ENCODE measurements around the gene DDC.
"Not testable (repeated sequence)": the region's sequence is repeated elsewhere in the genome, so short reads cannot be mapped to it uniquely, and the experiment has no call there.

Gene DDC

GRCh38 chr7:50589364-50589763 lies 24.2 kb upstream of the DDC start:
- in situ Hi-C loops (cut with HindIII; ENCODE audit: low sequenced_read_pairs): loop anchor here (25.0 kb wide), 1 partner anchor 548 kb away; no protein-coding TSS in a partner anchor
- TF ChIP-seq, protein P1, sequence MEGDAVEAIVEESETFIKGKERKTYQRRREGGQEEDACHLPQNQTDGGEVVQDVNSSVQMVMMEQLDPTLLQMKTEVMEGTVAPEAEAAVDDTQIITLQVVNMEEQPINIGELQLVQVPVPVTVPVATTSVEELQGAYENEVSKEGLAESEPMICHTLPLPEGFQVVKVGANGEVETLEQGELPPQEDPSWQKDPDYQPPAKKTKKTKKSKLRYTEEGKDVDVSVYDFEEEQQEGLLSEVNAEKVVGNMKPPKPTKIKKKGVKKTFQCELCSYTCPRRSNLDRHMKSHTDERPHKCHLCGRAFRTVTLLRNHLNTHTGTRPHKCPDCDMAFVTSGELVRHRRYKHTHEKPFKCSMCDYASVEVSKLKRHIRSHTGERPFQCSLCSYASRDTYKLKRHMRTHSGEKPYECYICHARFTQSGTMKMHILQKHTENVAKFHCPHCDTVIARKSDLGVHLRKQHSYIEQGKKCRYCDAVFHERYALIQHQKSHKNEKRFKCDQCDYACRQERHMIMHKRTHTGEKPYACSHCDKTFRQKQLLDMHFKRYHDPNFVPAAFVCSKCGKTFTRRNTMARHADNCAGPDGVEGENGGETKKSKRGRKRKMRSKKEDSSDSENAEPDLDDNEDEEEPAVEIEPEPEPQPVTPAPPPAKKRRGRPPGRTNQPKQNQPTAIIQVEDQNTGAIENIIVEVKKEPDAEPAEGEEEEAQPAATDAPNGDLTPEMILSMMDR (IDR thresholded peaks at IDR 0.05; ENCODE audit: low read depth, low read length, missing control alignments): no peak
- DNase-seq (ENCODE audit: low read depth): no peak
- H3K4me3 ChIP-seq (ENCODE audit: low read depth, low read length): no peak overlapping the region

DNA sequence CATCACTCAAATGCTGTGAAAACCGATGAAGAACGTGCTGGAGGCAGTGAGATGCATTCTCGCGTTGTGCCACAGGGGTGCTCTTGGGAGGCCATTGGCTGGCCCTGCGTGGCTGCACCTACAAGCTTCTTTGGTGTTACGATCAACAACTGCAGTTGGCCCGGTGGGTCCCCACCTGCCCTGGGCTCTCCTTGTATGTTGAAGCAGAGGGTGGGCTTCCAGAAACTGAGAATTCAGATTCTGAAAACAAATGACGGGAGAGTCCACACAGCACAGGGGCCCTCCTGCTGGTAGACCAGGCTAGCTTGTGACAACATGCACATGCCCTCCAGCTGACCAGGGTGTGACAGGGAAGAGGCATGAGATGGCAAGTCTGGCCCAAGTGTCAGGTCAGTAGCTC lies 23.7 kb upstream of the DDC start:
- TF ChIP-seq, protein P1 (IDR thresholded peaks at IDR 0.05; ENCODE audit: low read depth, low read length, missing control alignments): peak; percentile 25
- in situ Hi-C loops (cut with HindIII; ENCODE audit: low sequenced_read_pairs): loop anchor here (25.0 kb wide), 1 partner anchor 548 kb away; no protein-coding TSS in a partner anchor
- no peak overlapping the region for H3K4me3 ChIP-seq (ENCODE audit: low read depth, low read length)
- DNase-seq (ENCODE audit: low read depth): no peak

DNA sequence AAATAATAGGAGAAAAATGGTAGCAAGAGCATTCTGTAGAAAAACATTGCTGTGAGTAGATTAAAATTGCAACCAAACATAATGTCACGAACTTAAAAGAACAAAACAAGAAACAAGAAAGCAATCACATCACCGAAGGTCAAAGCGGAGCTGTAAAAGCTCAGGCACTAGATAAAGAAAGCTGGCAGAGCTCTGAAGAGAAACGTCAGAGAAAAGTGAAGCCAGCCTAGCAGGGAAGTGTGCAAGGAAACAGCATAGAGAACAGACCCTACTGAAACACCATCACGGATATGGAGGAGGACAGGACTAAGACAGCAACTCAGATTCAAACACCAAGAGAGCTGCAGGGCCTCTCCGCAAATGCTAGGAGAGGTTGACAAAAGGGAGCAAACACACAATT lies 22.5 kb upstream of the DDC start:
- in situ Hi-C loops (cut with HindIII; ENCODE audit: low sequenced_read_pairs): loop anchor here (25.0 kb wide), 1 partner anchor 550 kb away; no protein-coding TSS in a partner anchor
- no peak overlapping the region for H3K4me3 ChIP-seq (ENCODE audit: low read depth, low read length)
- TF ChIP-seq, protein P1 (IDR thresholded peaks at IDR 0.05; ENCODE audit: low read depth, low read length, missing control alignments): no peak
- DNase-seq (ENCODE audit: low read depth): no peak

GRCh38 chr7:50584793-50585408 lies 19.7 kb upstream of the DDC start:
- in situ Hi-C loops (cut with HindIII; ENCODE audit: low sequenced_read_pairs): loop anchor here (25.0 kb wide), 1 partner anchor 552 kb away; no protein-coding TSS in a partner anchor
- no peak for DNase-seq (ENCODE audit: low read depth)
- TF ChIP-seq, protein P1 (IDR thresholded peaks at IDR 0.05; ENCODE audit: low read depth, low read length, missing control alignments): no peak
- no peak overlapping the region for H3K4me3 ChIP-seq (ENCODE audit: low read depth, low read length)

DNA sequence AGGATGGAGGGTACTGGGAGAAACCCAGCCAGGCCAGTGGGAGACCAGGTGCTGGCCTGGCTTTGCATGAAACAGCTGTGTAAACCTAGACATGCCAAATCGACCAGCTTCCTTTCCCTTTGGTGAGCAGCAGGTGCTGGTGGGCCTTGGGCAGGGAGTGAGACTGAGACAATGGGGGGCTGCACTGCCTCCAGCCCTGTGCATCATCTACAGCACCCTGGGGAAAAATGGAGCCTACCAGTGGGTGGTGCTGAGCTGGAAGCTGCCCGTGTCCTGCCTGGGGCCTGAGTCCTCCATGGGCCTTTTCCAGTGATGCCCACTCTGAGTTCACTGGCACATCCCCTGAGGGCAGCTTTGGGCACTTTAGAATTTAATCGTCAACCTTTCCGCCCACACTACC lies 19.2 kb upstream of the DDC start:
- DNase-seq (ENCODE audit: low read depth): no peak
- in situ Hi-C loops (cut with HindIII; ENCODE audit: low sequenced_read_pairs): loop anchor here (25.0 kb wide), 1 partner anchor 553 kb away; no protein-coding TSS in a partner anchor

GRCh38 chr7:50583295-50583694 lies 18.1 kb upstream of the DDC start:
- not testable (repeated sequence) for DNase-seq (ENCODE audit: low read depth); H3K4me3 ChIP-seq (ENCODE audit: low read depth, low read length)
- in situ Hi-C loops (cut with HindIII; ENCODE audit: low sequenced_read_pairs): loop anchor here (25.0 kb wide), 1 partner anchor 554 kb away; no protein-coding TSS in a partner anchor

More for the DNA sequence above, 19.2 kb upstream of the DDC start:
- TF ChIP-seq, protein P1 (IDR thresholded peaks at IDR 0.05; ENCODE audit: low read depth, low read length, missing control alignments): no peak
- H3K4me3 ChIP-seq (ENCODE audit: low read depth, low read length): no peak overlapping the region

- in situ Hi-C loops (cut with HindIII; ENCODE audit: low sequenced_read_pairs): loop anchor here (25.0 kb wide), 1 partner anchor 555 kb away; no protein-coding TSS in a partner anchor
- DNase-seq (ENCODE audit: low read depth); H3K4me3 ChIP-seq (ENCODE audit: low read depth, low read length): not testable (repeated sequence)
Measured at GRCh38 chr7:50582271-50582670, 17.1 kb upstream of the DDC start.

DNA sequence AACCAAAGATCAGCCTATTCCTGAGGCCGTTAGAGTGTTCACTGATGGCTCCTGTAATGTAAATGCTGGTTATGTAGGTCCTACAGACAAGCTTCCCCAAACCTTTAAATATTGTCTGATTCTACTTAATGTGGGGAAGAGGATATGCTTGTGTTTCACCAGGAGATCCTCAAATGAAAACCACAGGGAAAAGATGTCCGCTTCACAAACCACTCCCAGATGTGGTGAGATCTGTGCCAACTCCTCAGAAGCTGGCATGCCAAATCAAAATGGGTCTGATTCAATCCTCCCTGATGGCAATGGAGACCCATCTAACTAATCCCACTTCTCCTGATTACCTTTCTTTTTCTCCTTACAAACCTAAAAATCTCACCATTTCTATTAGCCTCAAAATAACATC lies 15.5 kb upstream of the DDC start:
- H3K4me3 ChIP-seq (ENCODE audit: low read depth, low read length); DNase-seq (ENCODE audit: low read depth): not testable (repeated sequence)
- in situ Hi-C loops (cut with HindIII; ENCODE audit: low sequenced_read_pairs): loop anchor here (25.0 kb wide), 1 partner anchor 557 kb away; no protein-coding TSS in a partner anchor
